NB4 (cell line): ENCODE data around the gene MBNL2.

Experiments used
- POLR2A ChIP-seq: IDR thresholded peaks from 2 replicates; pipeline ENCODE4 v1.6.1; 2011; ENCODE audit warnings: mild to moderate bottlenecking; ENCODE audit not compliant: insufficient read length; ENCODE audit errors: extremely low read depth
- TF ChIP-seq, protein P1 (sequence below): IDR thresholded peaks from one replicate; pipeline ENCODE4 v1.5.1; 2012; ENCODE audit warnings: low read depth, low read length

DNA sequence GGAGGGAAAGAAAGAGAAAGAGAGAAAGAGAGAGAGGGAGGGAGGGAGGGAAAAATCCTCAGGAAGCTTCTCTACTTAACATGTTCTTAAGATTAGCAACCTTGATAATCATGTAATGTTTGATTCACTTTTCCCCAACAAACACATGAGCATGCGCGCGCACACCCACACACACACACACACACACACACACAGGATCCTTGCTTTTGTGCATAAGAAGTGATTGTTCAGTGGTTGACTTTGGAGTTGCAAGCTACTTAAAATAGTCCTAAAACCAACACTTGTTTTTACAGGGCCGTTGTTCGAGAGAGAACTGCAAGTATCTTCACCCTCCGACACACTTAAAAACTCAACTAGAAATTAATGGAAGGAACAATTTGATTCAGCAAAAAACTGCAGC, 111.8 kb downstream of the MBNL2 start:
- TF ChIP-seq, protein P1, sequence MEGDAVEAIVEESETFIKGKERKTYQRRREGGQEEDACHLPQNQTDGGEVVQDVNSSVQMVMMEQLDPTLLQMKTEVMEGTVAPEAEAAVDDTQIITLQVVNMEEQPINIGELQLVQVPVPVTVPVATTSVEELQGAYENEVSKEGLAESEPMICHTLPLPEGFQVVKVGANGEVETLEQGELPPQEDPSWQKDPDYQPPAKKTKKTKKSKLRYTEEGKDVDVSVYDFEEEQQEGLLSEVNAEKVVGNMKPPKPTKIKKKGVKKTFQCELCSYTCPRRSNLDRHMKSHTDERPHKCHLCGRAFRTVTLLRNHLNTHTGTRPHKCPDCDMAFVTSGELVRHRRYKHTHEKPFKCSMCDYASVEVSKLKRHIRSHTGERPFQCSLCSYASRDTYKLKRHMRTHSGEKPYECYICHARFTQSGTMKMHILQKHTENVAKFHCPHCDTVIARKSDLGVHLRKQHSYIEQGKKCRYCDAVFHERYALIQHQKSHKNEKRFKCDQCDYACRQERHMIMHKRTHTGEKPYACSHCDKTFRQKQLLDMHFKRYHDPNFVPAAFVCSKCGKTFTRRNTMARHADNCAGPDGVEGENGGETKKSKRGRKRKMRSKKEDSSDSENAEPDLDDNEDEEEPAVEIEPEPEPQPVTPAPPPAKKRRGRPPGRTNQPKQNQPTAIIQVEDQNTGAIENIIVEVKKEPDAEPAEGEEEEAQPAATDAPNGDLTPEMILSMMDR, result no peak
- no peak for TF ChIP-seq POLR2A
